Kidney epithelial cell (primary cell): ENCODE measurements around the gene ILF2. TPM values are rescaled to one million over a fixed set of nuclear protein-coding genes. Genes with fewer than 3 reads are reported as not detected.

ENCODE experiments used
- DNase-seq: peaks from one replicate; pipeline ENCODE4 v3.0.0-alpha.2; 2010; ENCODE audit warnings: low read depth
- H3K27me3 ChIP-seq: 2 replicates; pipeline ENCODE4 v1.6.0; 2011; ENCODE audit warnings: low read length; ENCODE audit not compliant: control insufficient read depth, insufficient read depth
- H3K36me3 ChIP-seq: 2 replicates; pipeline ENCODE4 v1.5.1; 2011; ENCODE audit warnings: low read length; ENCODE audit not compliant: control insufficient read depth, insufficient read depth
- H3K4me3 ChIP-seq: 2 replicates; pipeline ENCODE4 v1.5.1; 2011; ENCODE audit warnings: low read depth, mild to moderate bottlenecking, control low read depth, low read length
- total RNA-seq: library from RNA; depleted of rRNA; stranded (reverse); fragments of >200 nt; gene quantifications from 2 replicates; pipeline ENCODE4 v1.2.3, GENCODE V29; 2015
- TF ChIP-seq, protein P1 (sequence below): IDR thresholded peaks from 2 replicates; pipeline ENCODE4 v1.5.1; 2011; ENCODE audit warnings: mild to moderate bottlenecking, moderate library complexity, low read length, control low read depth, inconsistent platforms; ENCODE audit not compliant: insufficient read depth, poor library complexity, severe bottlenecking

ILF2 gene
- total RNA-seq, 1 donor from 2014 or later = 250 TPM

DNA sequence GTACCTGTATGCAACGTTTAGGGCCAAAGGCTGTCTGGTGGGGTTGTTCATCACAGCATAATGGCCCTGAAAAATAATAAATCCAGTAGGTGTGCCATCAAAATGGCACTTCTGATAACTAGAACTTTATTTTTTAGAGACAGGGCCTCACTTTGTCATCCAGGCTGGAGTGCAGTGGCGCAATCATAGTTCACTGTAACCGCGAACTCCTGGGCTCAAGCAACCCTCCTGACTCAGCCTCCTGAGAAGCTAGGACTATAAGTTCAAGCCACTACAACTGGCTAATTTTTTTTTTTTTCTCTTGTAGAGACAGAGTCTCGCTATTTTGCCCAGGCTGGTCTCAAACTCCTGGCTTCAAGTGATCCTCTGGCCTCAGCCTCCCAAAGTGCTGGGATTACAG lies 7.6 kb downstream of the ILF2 start:
- TF ChIP-seq, protein P1, sequence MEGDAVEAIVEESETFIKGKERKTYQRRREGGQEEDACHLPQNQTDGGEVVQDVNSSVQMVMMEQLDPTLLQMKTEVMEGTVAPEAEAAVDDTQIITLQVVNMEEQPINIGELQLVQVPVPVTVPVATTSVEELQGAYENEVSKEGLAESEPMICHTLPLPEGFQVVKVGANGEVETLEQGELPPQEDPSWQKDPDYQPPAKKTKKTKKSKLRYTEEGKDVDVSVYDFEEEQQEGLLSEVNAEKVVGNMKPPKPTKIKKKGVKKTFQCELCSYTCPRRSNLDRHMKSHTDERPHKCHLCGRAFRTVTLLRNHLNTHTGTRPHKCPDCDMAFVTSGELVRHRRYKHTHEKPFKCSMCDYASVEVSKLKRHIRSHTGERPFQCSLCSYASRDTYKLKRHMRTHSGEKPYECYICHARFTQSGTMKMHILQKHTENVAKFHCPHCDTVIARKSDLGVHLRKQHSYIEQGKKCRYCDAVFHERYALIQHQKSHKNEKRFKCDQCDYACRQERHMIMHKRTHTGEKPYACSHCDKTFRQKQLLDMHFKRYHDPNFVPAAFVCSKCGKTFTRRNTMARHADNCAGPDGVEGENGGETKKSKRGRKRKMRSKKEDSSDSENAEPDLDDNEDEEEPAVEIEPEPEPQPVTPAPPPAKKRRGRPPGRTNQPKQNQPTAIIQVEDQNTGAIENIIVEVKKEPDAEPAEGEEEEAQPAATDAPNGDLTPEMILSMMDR = no peak
- no peak for DNase-seq
- no peak overlapping the region for H3K4me3 ChIP-seq
- no peaks in the 10 kb centered on the region for H3K27me3 ChIP-seq
- peaks cover 1% of the 10 kb centered on the region for H3K36me3 ChIP-seq

- H3K36me3 ChIP-seq = peaks cover 1% of the 10 kb centered on the region
- DNase-seq = no peak
- no peak overlapping the region for H3K4me3 ChIP-seq
- TF ChIP-seq, protein P1 = no peak
- no peaks in the 10 kb centered on the region for H3K27me3 ChIP-seq
Measured at GRCh38 chr1:153662269-153662668, 8.5 kb downstream of the ILF2 start.

- DNase-seq = no peak
- Histone ChIP-seq H3K36me3 (peaks cover 1% of the 10 kb centered on the region), H3K27me3 (no peaks in the 10 kb centered on the region), H3K4me3 (no peak overlapping the region)
- TF ChIP-seq, protein P1 = no peak
Measured at GRCh38 chr1:153661111-153661708, 9.6 kb downstream of the ILF2 start.

- H3K36me3 ChIP-seq = peaks cover 1% of the 10 kb centered on the region
- H3K27me3 ChIP-seq = no peaks in the 10 kb centered on the region
- H3K4me3 ChIP-seq = no peak overlapping the region
- DNase-seq = no peak
- TF ChIP-seq, protein P1 = no peak
Measured at GRCh38 chr1:153659656-153660055, 11.1 kb downstream of the ILF2 start.

DNA sequence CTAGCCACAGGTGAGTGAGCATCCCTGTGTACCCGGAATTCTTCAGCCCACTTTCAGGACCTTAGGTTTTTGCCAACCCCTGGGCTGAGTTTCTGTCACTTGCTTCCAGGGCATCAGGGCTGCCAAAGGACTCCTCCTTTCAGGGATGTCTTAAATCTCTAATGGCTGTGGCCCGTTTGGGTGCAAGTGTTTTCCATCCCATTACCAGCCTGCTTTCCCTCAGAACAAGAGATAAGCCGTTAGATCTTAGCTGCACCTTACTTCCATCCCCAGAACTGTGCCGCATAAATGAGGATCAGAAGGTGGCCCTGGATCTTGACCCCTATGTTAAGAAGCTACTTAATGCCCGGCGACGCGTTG lies 11.6 kb downstream of the ILF2 start:
- DNase-seq = no peak
- TF ChIP-seq, protein P1 = no peak

DNA sequence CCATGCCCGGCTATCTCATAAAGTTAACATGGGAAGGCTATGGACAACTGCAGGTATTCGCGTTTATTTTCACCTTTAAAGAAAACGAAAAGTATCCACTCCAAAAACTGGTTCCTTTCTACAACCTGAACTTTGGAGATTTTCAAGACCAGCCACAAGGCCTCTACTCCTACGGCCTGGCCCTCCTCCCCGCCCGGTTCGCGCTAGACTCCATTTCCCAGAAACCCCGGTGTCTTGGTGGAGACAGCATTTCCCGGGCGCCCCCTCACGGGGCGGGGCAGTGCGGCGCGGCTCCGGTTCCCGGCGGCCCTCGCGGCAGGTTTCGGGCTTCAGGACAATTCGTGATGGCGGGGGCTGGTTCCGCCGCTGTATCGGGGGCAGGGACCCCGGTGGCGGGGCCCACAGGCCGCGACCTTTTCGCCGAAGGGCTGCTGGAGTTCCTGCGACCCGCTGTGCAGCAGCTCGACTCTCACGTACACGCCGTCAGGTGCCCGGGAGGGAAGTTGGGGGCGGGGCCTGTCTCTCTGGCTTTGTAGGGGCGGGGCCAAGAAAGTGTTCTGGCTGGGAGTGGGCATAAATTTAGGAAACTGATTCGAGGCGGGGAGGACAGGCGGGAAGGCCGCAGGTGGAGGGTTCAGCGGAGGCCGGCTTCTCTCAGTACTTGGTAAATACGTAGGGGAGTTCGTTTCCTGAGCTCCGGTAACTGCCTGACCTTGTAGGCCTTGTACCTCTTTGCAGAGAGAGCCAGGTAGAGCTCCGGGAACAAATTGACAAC lies 12.2 kb downstream of the ILF2 start, which contains the start of gene SNAPIN:
Gene SNAPIN, plus strand, starts transcription at position 304 of the 775 bp plus-strand sequence. Its CDS starts 41 bp downstream, at position 345.
- Histone ChIP-seq H3K36me3 (no peaks in the 10 kb centered on the region), H3K27me3 (no peaks in the 10 kb centered on the region), H3K4me3 (peak within 1 kb of the TSS; percentile 65)
- peak; percentile 38 for DNase-seq
- TF ChIP-seq, protein P1 = no peak

More for the DNA sequence above, 11.6 kb downstream of the ILF2 start:
- Histone ChIP-seq H3K27me3 (no peaks in the 10 kb centered on the region), H3K36me3 (no peaks in the 10 kb centered on the region), H3K4me3 (peak overlapping the region; percentile 65)
